TTC549 (cell line): ENCODE measurements around the gene GRIN2A.

Experiments
- FAIRE-seq: peaks from 2 replicates; lab custom pipeline; 2012; peaks lifted over from hg19 to GRCh38; lab: Jason Lieb, UNC

GRIN2A gene

GRCh38 chr16:9965079-9965478, 217.1 kb downstream of the GRIN2A start:
- no peak for FAIRE-seq

DNA sequence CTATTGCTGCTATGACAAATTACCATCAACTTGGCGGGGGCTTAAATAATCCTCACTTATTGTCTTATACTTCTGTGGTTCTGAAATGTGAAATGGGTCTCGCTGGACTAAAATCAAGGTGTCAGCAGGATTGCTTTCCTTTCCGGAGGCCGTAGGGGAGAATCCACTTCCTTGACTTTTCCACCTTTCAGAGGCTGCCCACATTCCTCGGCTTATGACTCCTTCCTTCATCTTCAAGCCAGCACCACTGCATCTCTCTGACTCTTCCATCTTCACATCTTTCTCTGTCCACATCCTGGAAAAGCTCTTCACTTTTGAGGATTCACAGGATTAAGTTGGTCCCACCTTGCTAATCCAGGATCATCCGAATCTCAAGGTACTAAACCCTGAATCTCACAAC, 217.8 kb downstream of the GRIN2A start:
- FAIRE-seq = no peak

- no peak for FAIRE-seq
Measured at GRCh38 chr16:9957433-9957832, 224.8 kb downstream of the GRIN2A start.

DNA sequence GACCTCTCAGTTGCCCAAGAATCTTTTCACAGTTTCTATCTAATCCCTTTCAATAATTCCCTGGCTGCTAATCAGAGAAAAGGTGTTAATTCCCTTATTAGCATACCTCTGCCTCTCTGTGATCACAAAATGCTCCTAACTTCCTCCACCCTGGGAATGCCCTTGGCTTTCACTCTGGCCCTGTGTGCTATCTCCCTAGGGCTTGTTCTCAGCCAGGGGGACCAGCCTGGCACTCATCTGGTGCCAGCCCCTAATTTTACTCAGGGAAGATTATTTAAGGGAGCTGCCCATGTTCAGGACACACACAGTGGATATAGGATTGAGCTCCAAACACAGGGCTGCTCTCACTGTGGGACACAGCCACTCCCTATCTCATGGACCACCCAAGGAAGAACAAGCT, 225.2 kb downstream of the GRIN2A start:
- no peak for FAIRE-seq

DNA sequence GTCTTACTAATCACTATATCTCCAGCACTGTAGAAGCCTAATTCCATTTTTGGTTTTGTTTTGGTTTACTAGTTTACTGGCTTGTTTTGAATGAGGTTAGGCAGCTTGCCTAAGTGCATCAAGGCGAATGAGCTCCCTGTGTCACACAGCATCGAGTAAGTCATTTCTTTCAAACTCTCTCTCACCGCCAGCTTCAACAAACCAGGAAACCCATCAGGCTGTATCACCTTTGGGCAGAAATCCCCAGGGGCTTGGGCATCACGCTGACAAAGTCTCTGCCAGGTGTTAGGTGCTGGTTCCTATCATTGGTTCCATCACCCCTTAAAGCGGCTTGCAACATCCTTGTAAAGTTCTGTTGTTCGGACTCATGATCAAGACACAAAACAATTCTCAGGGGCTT, 226.6 kb downstream of the GRIN2A start:
- no peak for FAIRE-seq

- FAIRE-seq = no peak
Measured at GRCh38 chr16:9953908-9954570, 228.2 kb downstream of the GRIN2A start.

DNA sequence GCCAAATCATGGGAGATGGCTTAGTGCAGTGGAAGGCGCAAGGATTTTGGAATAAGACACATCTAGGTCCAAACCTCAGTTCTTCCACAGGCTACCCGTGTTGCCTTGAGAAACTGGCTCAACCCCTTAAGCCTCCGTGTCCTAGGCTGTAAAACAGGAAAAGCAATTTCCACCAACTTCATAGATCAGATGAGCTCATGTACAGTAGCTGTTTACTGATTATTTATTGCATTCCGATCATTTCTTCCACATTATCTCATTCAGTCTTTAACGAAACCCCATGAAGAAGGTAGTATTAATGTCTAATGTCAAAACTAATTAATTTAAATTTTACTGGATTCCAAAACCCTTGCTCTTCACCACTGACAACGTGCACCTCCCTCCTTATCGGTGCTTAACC, 231.6 kb downstream of the GRIN2A start:
- no peak for FAIRE-seq

DNA sequence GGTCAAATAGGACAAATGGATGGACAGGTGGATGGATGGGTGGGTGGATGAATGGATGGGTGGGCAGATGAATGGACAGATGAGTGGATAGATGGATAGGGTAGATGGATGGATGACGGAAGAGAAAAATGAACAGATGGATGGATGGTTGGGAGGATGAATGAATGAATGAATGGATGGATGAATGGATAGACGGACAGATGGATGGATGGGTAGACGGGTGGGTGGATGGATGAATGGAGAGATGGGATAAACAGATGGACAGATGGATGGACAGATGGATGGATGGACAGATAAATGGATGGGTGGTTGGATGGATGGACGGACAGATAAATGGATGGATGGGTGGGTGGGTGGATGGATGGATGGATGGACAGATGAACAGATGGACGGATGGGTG, 232.8 kb downstream of the GRIN2A start:
- no peak for FAIRE-seq

GRCh38 chr16:9948933-9949332, 233.3 kb downstream of the GRIN2A start:
- no peak for FAIRE-seq

DNA sequence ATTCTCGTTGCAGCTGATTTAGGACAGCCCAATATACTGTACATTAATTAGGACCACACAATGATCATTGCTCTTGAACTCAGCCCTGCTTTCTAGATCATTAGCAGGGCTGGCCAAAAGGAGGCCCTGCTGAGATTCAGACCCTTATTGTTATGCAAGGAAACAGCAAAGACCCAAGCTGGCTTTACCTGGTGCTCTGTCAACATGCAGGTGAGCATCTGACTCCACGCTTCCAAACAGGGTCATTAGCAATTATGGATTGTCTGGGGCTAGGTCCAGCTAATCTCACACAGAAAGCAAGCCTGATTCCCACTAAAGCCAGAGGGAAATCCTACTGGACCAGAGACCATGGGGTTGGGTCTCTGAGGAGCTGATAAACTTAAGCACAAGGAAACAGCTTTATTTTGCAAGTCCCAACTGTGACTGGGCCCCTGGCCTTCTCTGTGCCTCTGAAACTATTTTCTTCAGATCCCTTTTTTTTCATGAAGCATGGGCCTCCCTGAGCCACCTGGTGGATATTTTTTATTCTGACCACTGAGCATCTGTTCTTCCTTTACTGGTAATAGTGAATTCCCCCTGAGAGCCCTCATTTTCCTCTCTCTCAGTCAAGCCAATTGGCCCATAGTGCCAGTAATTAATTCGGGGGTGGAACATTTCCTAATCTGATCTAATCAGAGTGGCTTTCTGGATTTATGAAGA, 236.1 kb downstream of the GRIN2A start:
- FAIRE-seq = no peak

- FAIRE-seq = no peak
Measured at GRCh38 chr16:9943121-9943520, 239.1 kb downstream of the GRIN2A start.

GRCh38 chr16:9941245-9941644, 241.0 kb downstream of the GRIN2A start:
- no peak for FAIRE-seq

DNA sequence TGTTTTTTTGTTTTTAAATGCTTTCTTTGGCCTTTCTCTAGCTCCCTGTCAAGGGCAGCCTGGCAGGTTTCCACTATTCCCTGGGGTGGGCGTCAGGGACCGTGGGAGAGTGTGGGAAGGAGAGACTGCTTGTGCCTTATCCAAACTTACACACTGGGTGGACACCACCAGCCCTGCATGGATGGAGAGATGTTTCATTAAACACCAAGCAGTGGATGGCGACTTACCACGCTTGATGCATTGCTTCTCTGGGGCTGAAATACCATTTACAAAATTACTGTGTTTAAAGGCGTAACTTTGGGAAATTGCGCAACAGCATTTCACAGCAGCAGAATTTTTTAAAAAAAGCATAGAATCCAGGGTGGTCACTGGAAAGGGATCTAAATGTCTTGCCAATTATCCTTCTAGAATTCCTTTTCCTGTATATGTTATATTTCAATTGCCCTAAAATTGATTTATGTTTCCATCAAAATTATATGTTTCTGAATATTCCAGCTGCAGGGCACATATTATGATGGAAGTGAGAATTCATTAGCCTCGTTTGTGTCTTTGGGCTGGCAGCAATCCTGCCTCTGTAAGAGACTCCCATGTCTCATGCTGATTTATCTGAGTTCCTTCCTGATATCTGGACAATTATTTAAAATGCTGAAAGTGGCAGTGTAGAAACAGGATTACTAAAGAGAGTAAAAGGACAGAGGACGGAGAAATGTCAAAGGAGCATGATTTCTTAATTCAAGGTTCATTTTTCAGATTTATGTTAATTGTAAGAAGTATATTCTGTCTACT, 247.3 kb downstream of the GRIN2A start:
- no peak for FAIRE-seq

DNA sequence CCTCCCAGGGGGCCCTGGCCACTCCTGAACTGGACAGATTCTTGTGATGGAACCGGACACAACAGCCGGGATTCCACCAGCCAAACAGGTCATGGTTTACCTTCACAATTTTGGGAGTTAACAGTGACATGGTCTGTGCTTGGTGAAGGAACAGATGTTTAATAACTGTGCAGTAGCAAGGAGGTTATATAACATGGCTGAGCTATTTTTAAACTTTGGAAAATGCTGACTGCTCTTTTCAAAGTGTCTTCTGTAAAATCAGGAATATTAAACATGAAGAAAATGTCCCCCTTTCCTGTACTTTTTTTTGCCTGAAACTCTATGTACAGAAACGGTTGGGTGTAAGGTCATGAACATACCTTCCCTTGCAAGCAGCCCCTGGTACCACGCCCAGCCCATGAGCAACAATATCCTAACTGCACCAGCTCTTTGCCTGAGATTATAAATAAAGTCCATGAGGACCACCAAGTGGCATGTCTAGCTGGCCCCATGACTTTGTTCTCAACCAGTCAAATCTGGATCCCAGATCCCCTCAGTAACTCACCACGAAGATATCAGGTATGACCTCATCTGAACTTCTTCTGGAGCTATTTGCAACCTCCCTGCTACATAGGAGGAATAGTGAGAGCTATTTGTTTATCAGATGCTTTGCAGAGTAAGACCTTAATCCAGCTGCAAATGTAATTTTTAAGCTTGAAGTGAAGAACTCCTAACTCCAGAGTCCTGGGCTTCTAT, 249.1 kb downstream of the GRIN2A start:
- FAIRE-seq = no peak

- no peak for FAIRE-seq
Measured at GRCh38 chr16:9932000-9932399, 250.2 kb downstream of the GRIN2A start.

- FAIRE-seq = no peak
Measured at GRCh38 chr16:9929836-9930235, 252.4 kb downstream of the GRIN2A start.

GRCh38 chr16:9929313-9929712, 252.9 kb downstream of the GRIN2A start:
- no peak for FAIRE-seq

DNA sequence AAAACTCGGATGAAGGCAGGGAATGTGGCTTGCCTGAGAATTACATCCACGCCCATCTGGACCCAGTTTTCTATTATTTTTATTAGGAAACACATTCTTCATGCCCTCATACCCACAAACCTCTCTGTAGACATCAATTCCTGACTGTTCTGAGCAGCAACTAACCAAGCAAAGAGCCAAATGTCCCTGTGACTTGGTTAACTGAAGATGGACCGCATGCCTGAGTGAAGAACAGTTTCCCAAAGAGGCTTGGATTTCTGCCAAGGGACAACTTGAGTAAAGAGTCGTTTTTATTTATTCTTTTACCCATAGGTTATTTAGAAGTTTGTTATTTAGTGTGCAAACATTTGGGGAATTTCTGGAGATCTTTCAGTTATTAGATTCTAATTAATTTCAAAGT, 259.8 kb downstream of the GRIN2A start:
- no peak for FAIRE-seq

GRCh38 chr16:9921997-9922396, 260.2 kb downstream of the GRIN2A start:
- FAIRE-seq = no peak

DNA sequence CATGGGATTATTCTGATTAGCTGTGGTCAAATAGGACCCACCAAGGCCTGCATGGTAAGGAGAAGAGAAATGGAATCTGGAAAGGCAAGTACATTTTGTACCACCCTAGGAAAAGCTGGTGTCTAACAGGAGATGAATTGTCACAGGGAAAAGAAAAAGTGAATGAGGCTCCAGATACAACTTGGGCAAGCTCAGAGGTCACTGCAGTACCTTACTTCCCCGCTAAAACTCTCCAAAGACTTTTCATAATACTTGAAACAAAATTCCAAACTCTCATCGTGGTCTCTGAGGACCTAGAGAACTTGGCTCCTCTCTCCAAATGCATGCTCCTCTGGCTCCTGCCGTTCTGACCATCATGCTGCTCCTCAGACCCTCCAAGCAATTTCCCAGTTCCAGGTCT, 262.8 kb downstream of the GRIN2A start:
- FAIRE-seq = no peak

DNA sequence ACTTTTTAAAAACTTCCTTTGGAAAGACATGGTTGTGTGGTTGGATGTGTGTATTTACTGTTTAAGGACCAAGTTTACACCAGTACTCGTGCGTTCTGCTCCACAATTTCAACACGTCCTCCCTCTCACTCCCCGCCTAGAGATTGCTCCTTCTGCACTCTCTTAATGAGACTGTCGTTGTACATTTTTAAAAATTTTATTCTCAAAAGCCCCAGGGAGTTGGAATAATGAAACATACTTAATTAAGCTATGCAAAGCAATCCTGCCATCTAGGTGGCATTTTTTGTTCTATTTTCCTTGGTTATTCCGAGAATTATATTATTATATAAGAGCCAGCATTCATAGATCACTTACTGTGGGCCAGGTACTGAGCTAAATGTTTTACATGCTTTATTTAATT, 264.5 kb downstream of the GRIN2A start:
- no peak for FAIRE-seq

- no peak for FAIRE-seq
Measured at GRCh38 chr16:9913604-9914326, 268.5 kb downstream of the GRIN2A start.
